HG03469 (cell line): ENCODE measurements around the gene HOXA10.

Experiments
- ATAC-seq: cut with Tn5 transposase; IDR thresholded peaks from one replicate; pipeline ENCODE4 v1.9.1; 2021; ENCODE audit warnings: mild to moderate bottlenecking, moderate library complexity, moderate number of reproducible peaks; ENCODE audit not compliant: unreplicated experiment

The HOXA10 gene

DNA sequence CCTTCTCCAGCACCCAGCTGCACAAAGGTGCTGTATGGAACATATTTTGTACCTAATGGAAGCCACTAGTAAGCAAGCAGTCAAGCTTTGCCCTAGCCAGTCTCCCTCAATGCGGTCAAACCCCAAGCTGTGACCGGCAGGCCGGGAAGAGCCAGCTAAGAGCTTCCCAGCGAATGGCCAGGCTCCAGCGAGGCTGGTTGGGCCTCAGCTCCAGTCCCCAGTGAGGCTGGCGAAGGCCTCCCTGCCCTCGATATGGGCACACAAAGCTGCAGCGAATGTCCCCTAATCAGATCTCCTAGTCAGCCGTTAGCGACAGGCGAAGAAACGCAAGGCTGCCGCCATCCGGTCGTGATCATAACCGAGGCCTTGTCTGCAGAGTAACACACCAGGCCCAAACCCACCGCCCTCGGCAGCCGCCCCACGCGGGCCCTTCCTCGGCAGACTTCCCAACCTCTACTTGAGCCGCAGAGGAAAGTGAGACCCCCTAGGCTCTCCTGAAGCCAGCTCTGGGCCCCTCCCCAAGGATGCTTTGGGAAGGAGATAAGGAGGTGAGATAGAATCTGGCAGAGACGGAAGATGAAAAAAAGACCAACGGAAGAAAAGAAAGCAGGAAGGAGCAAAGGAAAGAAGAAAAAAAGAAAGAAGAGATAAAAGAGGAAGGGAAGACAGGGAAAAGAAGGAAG, 5.7 kb downstream of the HOXA10 start:
- ATAC-seq = no peak

GRCh38 chr7:27167916-27168264, 6.2 kb downstream of the HOXA10 start:
- ATAC-seq = no peak

DNA sequence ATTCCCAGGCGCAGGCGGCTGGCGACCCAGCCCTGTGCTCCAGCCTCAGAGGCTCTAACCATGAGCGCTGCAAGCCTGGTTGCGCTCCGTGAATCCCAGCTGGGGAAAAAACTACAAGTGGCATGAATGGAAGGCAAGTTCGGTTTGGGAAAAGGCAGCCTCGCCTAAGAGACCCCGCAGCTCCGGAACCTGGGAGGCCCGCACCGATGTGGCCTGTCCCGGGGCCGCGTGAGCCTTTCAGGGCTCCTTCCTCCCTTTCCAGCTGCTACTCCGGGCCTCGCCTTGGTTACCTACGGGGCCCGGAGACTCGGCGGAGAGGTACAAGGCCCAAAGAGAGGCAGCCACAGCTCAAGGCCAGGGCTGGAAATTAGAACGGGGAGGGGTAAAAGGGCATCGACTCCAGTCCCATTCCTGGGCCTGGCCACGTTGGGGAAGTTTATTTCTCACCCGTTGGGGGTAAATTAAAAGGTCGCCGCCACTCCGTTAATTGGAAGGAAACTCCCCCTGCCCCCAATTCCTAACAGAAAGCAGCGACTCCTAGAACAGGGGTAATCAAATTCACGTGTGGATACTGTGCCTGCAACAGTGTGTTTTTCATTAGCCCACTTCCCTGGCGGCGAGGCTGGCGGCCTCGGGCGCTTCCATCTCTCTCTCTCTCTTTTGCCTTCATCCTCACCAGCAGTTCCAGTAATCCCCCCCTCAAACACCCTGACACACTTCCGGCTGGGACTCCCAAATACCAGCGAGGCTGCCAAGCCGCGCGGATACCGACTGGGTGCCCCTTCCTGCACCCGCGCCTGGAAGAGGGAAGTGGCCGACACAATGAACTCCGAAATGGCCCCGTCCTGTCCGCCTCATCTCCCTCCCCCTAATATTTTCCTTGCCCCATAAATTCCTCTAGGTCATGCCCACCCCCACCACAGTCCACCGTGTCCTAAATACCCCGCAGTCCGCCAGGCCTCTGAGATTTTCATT, 7.3 kb downstream of the HOXA10 start:
- no peak for ATAC-seq

DNA sequence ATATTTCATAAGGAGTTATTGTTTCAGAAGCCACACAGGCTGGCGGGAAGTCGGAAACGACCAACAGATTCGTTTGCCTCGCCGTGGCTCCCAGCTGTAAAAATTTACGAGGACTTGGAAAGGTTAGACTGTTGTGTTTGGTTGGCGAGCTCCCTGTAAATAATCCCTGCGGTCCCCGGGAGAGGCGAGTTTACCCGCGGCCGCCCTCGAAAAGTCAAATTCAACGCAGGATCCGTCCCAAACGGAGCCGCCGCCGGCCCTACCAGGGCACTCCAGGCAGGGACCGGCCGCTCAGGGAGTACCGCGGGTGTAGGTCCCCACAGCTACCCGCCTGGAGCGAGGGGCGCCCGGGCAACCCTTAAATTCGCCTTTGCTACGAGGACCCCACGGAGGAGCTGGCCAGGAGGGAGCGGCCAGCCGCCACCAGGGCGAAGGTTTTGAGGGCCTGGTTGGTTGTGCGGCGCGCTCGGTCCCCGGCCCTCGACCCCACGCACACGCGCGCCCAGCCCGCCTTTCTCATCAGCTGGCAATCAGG, 8.1 kb downstream of the HOXA10 start:
- ATAC-seq = no peak

DNA sequence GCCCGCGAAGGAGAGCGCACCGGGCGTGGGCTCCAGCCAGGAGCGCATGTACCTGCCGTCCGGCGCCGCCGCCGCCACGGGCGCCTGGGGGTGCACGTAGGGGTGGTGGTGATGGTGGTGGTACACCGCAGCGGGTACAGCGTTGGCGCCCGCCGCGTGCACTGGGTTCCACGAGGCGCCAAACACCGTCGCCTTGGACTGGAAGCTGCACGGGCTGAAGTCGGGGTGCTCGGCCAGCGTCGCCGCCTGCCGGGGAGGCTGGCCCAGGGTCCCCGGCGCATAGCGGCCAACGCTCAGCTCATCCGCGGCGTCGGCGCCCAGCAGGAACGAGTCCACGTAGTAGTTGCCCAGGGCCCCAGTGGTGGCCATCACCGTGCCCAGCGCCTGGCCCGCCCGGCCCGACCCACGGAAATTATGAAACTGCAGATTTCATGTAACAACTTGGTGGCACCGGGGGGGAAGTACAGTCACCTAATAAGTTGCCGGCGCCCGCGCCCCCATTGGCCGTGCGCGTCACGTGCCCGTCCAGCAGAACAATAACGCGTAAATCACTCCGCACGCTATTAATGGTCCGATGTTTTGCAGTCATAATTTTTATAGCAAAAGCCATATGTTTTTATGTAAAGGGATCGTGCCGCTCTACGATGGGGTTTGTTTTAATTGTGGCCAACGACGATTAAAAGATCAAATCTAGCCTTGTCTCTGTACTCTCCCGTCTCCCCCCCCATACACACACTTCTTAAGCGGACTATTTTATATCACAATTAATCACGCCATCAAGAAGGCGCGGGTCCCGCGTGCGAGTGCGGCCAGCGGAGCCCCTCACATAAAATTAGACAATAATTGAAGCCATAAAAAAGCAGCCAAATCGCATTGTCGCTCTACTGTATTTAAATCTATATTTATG, 8.8 kb downstream of the HOXA10 start, which contains the start of gene HOXA9:
Gene HOXA9, minus strand, starts transcription at position 449 of the 907 bp plus-strand sequence. Its CDS starts 80 bp downstream, at position 369.
- ATAC-seq = no peak

DNA sequence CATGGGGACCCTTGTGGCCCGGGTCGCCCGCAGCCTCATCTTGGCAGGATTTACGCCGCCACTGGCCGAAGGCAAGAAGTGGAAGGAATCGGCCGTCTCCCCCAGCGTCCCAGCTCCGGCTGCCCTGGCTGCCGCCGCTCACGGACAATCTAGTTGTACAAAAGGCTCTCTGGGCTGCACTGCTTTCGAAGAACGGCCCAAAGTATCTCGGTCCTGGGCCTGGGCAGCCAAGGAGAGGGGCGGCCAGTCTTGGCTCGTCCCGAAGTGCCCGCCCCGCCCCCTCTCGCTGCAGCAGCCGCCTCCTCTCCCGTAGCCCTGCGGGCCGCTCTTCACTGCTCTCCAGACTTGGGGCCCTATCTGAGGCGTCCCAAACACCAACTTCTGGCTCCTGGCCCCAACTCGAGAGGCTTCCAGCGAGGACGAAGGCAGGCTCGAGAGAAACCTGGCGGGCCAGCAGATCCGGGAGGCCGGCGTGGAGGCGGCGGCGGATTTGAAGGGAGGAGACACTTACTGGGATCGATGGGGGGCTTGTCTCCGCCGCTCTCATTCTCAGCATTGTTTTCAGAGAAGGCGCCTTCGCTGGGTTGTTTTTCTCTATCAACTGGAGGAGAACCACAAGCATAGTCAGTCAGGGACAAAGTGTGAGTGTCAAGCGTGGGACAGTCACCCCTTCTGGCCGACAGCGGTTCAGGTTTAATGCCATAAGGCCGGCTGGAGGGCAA, 9.6 kb downstream of the HOXA10 start:
- no peak for ATAC-seq

DNA sequence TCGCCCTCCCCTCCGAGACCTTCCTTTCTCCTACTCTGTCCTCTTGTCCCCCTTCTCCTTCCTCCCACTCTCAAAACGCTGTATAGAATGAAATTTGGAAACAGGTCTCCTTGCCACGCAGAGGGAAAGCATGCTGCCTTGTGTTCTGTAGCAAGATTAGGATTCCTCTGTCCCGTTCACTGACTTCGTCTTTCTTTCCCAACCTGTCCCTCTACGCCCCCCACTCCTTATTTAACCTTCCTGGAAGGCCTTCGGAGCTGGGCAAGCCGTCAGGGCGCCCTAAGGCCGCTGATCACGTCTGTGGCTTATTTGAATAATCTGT, 10.1 kb downstream of the HOXA10 start:
- no peak for ATAC-seq

DNA sequence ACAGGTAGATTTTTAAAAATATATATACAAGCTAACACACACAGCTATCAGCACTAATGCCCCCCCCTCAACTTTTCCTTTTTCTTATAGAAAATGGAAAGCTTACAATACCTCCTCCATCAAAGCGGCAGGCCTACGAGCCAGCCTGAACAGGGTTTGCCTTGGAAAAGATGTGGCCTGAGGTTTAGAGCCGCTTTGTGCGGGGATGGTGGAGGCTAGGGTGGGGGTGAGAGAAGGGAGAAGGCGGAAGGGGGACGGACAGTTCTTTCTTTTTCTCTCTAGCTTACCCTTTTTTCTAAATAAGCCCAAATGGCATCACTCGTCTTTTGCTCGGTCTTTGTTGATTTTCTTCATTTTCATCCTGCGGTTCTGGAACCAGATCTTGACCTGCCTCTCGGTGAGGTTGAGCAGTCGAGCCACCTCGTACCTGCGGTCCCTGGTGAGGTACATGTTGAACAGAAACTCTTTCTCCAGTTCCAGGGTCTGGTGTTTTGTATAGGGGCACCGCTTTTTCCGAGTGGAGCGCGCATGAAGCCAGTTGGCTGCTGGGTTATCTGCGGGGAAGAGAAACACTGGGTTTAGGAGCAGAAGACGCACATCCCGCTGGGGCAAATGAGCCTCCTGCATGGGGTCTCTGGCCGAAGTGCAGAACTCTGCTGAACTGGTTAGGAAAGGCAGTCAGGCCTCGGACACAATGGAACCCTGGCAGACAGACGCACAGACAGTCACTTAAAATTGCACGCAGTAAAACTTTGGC, 10.7 kb downstream of the HOXA10 start:
- no peak for ATAC-seq

- no peak for ATAC-seq
Measured at GRCh38 chr7:27162561-27163287, 11.4 kb downstream of the HOXA10 start.

- ATAC-seq = no peak
Measured at GRCh38 chr7:27161721-27162560, 12.2 kb downstream of the HOXA10 start.

GRCh38 chr7:27161214-27161720, 12.9 kb downstream of the HOXA10 start:
- no peak for ATAC-seq

DNA sequence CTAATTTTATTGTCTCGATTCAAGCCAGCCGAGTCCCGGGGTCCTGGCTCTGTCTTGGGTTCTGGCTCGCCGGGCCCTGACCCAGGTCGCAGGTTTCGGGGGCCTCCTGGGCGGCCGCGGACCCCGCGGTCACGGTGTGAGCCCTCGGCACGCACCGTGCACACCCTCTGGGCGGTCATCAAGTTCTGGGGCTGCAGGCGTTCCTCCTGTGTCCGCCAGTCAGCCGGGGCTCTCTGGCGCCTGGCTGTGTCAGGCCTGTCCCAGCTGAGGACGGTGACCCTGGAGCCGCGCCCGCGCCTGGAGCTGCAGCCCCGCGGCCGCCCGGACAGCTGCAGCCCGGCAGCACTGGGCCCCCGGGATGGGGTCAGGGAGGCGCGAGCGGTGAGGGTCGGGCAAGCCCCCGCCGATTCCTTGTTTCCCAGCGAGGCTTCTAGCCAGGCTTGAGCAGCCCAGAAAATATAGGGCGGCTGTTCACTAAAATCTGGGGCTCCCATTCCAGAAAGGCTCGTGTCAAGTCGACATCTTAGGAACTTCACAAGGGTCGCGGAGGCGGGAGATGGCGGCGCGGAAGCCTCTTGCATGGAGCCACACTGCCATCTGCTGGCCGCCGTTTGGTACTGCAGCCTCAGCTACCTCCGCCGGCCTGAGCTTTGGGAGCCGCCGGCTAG, 13.4 kb downstream of the HOXA10 start:
- no peak for ATAC-seq

DNA sequence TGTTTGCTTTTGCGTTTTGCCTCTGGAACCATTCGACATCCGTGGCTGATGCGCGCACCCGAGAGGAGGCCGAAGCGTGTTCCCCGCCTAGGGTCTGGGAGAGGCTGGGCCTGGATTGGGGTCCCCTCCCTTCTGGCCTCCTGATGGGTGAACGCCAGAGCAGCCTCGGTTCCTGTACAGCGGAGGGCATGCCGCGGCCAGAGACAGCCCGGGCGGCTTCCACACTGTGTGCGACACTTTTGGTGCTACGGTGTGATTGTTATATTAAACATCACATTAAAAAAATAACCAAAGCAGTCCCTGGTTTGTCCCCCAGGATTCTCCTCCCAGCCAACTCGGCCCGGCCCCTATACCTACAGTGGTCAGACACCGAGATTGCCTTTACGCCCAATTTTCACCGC, 14.0 kb downstream of the HOXA10 start:
- no peak for ATAC-seq

DNA sequence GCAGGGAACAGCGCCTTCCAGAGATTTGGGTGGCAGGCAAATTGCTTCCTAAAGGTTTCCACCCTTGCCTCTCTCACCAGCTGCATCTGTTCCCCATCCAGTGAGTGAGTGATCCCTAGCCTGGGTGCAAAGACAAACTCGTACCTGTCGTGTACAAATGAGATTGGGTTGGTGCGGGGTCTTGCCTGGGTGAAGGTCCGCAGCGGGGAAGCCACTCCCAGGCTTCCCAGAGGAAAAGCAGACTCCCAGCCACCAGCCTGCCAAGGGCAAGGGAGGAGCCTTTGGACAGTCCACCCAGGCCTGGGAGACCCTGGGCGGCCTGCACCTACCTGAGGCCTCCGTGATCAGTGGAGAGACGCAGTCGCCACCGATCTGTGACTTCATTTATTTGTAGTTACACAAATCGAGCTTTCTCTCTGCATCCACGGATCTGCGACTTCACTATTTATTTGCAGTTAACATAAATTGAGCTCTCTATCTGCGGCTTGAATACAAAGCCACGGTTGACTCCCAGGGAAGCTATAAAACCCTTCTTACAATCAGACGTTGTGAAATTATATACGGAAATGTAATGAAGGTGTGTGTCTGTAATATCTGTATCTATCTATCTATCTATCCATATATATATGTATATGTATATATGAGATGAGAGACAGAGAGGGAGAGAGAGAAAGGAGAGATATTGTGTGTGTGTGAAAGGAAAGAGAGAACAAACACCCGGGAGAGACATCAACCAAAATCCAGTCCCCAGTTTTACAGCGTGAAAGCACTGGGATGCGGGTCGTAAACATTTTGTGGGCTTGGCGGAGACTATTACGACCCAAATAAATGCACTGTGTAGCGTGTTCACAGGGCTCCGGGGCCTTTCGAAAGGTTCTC, 14.6 kb downstream of the HOXA10 start:
- no peak for ATAC-seq

GRCh38 chr7:27158436-27159265, 15.5 kb downstream of the HOXA10 start:
- no peak for ATAC-seq
